GM13977 (cell line): ENCODE results near the gene GLP1R.
A peak's percentile ranks its signal among the peaks of the same experiment; 100 is the strongest.

Experiments
- DNase-seq: peaks from one replicate; pipeline ENCODE4 v3.0.0; 2012; ENCODE audit warnings: low spot score
- CTCF ChIP-seq: IDR thresholded peaks from 2 replicates; pipeline ENCODE4 v1.5.1; 2012; ENCODE audit warnings: mild to moderate bottlenecking, control low read depth; ENCODE audit not compliant: insufficient read depth; ENCODE audit errors: extremely low read depth, missing control alignments
- in situ Hi-C: fragments of 300-500 bp; cut with MboI; formaldehyde crosslinking; loops from one replicate; pipeline ENCODE4 v1.12.0; 2022; ENCODE audit warnings: low sequenced_read_pairs, low pct_unique_long_range_greater_than_20kb, mixed read lengths, inconsistent platforms; ENCODE audit not compliant: unreplicated experiment

The GLP1R gene

GRCh38 chr6:39087197-39087596, 38.6 kb downstream of the GLP1R start:
- in situ Hi-C loops, result no loop called here
- DNase-seq, result no peak
- no peak for TF ChIP-seq CTCF

GRCh38 chr6:39088331-39088730, 39.8 kb downstream of the GLP1R start:
- TF ChIP-seq CTCF, result peak; percentile 23
- DNase-seq, result no peak
- in situ Hi-C loops, result no loop called here

GRCh38 chr6:39090036-39090435, 41.5 kb downstream of the GLP1R start:
- TF ChIP-seq CTCF, result no peak
- in situ Hi-C loops, result no loop called here
- DNase-seq, result no peak

GRCh38 chr6:39091220-39091619, 42.6 kb downstream of the GLP1R start:
- in situ Hi-C loops, result no loop called here
- no peak for TF ChIP-seq CTCF

GRCh38 chr6:39092124-39092523, 43.5 kb downstream of the GLP1R start:
- in situ Hi-C loops, result no loop called here
- TF ChIP-seq CTCF, result peak; percentile 19
- DNase-seq, result no peak

More at GRCh38 chr6:39091220-39091619, 42.6 kb downstream of the GLP1R start:
- no peak for DNase-seq

- no peak for DNase-seq
- in situ Hi-C loops, result no loop called here
- no peak for TF ChIP-seq CTCF
Observed at GRCh38 chr6:39093149-39093708, 44.6 kb downstream of the GLP1R start.

GRCh38 chr6:39095578-39095977, 47.0 kb downstream of the GLP1R start:
- DNase-seq, result no peak
- in situ Hi-C loops, result no loop called here
- TF ChIP-seq CTCF, result no peak
